Measurements from ENCODE around the gene FLT3. TPM values are rescaled to one million over a fixed set of nuclear protein-coding genes. Genes with fewer than 3 reads are reported as not detected.

FLT3 gene
- total and polyA plus RNA-seq, 2 of the 13 experiments (the other 11 are each of a cell fraction or from before 2014, with no cell fraction given) = not detected

- peak; percentile 92; the same call in 1 of the 2 replicates for TF ChIP-seq POGK (CRISPR knock-in tag; conservative IDR thresholded peaks at IDR 0.05)
- TF ChIP-seq TSC22D2 (CRISPR knock-in tag; IDR thresholded peaks at IDR 0.05; ENCODE audit: borderline replicate concordance) = peak; percentile 61; the same call in 1 of the 2 replicates
- TF ChIP-seq CBX2 (IDR thresholded peaks at IDR 0.05; ENCODE audit: low read depth, low read length) = 0 out of 2 replicates have a peak, but pooled peaks have one; percentile 6
- 0 out of 2 replicates have a peak, but pooled peaks have one; percentile 35 for TF ChIP-seq CBX2 (CRISPR knock-in tag; IDR thresholded peaks at IDR 0.05; ENCODE audit: low read depth)
- TF ChIP-seq ZFP62 (CRISPR knock-in tag; IDR thresholded peaks at IDR 0.05) = no peak
- no peak for TF ChIP-seq DDIT3 (CRISPR knock-in tag; IDR thresholded peaks at IDR 0.05)
- TF ChIP-seq KLF11 (CRISPR knock-in tag; IDR thresholded peaks at IDR 0.05) = no peak
- peak; percentile 65 for TF ChIP-seq PBX2 (CRISPR knock-in tag; IDR thresholded peaks at IDR 0.05)
- peak; percentile 68; the same call in 1 of the 2 replicates for TF ChIP-seq HNRNPL (IDR thresholded peaks at IDR 0.05; ENCODE audit: low read depth, low read length)
- TF ChIP-seq ZNF713 (CRISPR knock-in tag; IDR thresholded peaks at IDR 0.05) = no peak
- TF ChIP-seq SRSF9 (IDR thresholded peaks at IDR 0.05; ENCODE audit: borderline replicate concordance, insufficient read depth, low read depth, low read length, poor library complexity, severe bottlenecking) = no peak
- peak; percentile 65; the same call in 1 of the 2 replicates for TF ChIP-seq ZSCAN20 (CRISPR knock-in tag; IDR thresholded peaks at IDR 0.05; ENCODE audit: borderline replicate concordance)
- no peak for TF ChIP-seq ZNF136 (CRISPR knock-in tag; IDR thresholded peaks at IDR 0.05; ENCODE audit: low read depth)
- no peak for TF ChIP-seq ZFP82 (CRISPR knock-in tag; IDR thresholded peaks at IDR 0.05; ENCODE audit: borderline replicate concordance)
- peak; percentile 93 for TF ChIP-seq TARDBP (CRISPR knock-in tag; IDR thresholded peaks at IDR 0.05)
- TF ChIP-seq NFKB2 (CRISPR knock-in tag; IDR thresholded peaks at IDR 0.05; ENCODE audit: borderline replicate concordance) = peak; percentile 87; the same call in 1 of the 2 replicates
- TF ChIP-seq NFIB (CRISPR knock-in tag; IDR thresholded peaks at IDR 0.05; ENCODE audit: borderline replicate concordance) = no peak
- TF ChIP-seq ZNF446 (CRISPR knock-in tag; IDR thresholded peaks at IDR 0.05) = no peak
- TF ChIP-seq BCL3 (CRISPR knock-in tag; IDR thresholded peaks at IDR 0.05) = 0 out of 2 replicates have a peak, but pooled peaks have one; percentile 36
- TF ChIP-seq ZNF740 (CRISPR knock-in tag; IDR thresholded peaks at IDR 0.05) = no peak
- TF ChIP-seq ZBTB20 (CRISPR knock-in tag; IDR thresholded peaks at IDR 0.05; ENCODE audit: borderline replicate concordance, low read depth) = peak; percentile 67; the same call in 1 of the 2 replicates
- no peak for TF ChIP-seq SMAD9 (CRISPR knock-in tag; IDR thresholded peaks at IDR 0.05)
- TF ChIP-seq KDM3A (CRISPR knock-in tag; IDR thresholded peaks at IDR 0.05; ENCODE audit: low read depth) = peak; percentile 89
- peak; percentile 94; the same call in 1 of the 2 replicates for TF ChIP-seq TBX2 (CRISPR knock-in tag; IDR thresholded peaks at IDR 0.05; ENCODE audit: borderline replicate concordance)
- peak; percentile 58; the same call in 1 of the 2 replicates for TF ChIP-seq ZNF317 (CRISPR knock-in tag; IDR thresholded peaks at IDR 0.05)
Observed at GRCh38 chr13:27960362-27961226, 139.8 kb downstream of the FLT3 start (continued).
